SK-N-SH (cell line): ENCODE measurements around the gene SHMT1. TPM values are rescaled to one million over a fixed set of nuclear protein-coding genes. Genes with fewer than 3 reads are reported as not detected.

Experiments used
- CTCF ChIA-PET: fragments of 300-600, 350-600 bp; formaldehyde crosslinking; extraction: SDS; loops from one replicate; lab custom pipeline; 2021; lab: Yijun Ruan, JAX
- POLR2A ChIA-PET: fragments of 350-600 bp; sonication (Branson Sonifier 250); formaldehyde crosslinking; extraction: SDS; loops from one replicate; lab custom pipeline; 2020; ENCODE audit warnings: antibody characterized with exemption, inconsistent platforms; lab: Yijun Ruan, JAX
- DNase-seq: peaks from one replicate; pipeline ENCODE4 v3.0.0; 2012
- H2AFZ ChIP-seq: fragments of 200-600 bp; sonication (generic); 2 replicates; pipeline ENCODE4 v1.8.1; 2016; ENCODE audit warnings: antibody characterized with exemption, mild to moderate bottlenecking, low read depth
- H3F3A ChIP-seq: fragments of 200-600 bp; sonication (generic); replicated peaks from 2 replicates; pipeline ENCODE3; 2016; ENCODE audit warnings: antibody characterized with exemption, mild to moderate bottlenecking; ENCODE audit not compliant: insufficient read depth
- H3K27ac ChIP-seq, 2 experiments: fragments of 200-500 bp in 1 of 2; fragments of 200-600 bp in 1 of 2; sonication (Bioruptor generic) in 1 of 2; sonication (generic), shearing (Covaris generic) in 1 of 2; 2 replicates each; pipeline versions ENCODE4 v1.5.1 to v1.6.1; 2014 to 2016; ENCODE audit warnings: low read depth in 2 of 2, inconsistent platforms in 1 of 2, low read length in 1 of 2, mild to moderate bottlenecking in 1 of 2, mixed read lengths in 1 of 2
- H3K27me3 ChIP-seq: fragments of 200-600 bp; sonication (generic), shearing (Covaris generic); 2 replicates; pipeline ENCODE4 v1.6.1; 2016; ENCODE audit warnings: mixed run types; ENCODE audit not compliant: insufficient read depth
- H3K36me3 ChIP-seq, 2 experiments: fragments of 200-500 bp in 1 of 2; fragments of 200-600 bp in 1 of 2; sonication (Bioruptor generic) in 1 of 2; sonication (generic) in 1 of 2; replicated peaks in 1 of 2; 2 replicates each; pipeline versions ENCODE3 to v1.5.1; 2014 to 2016; ENCODE audit warnings: low read length in 1 of 2, mild to moderate bottlenecking in 1 of 2; ENCODE audit not compliant: insufficient read depth in 2 of 2, control insufficient read depth in 1 of 2
- H3K4me1 ChIP-seq, 2 experiments: fragments of 200-500 bp in 1 of 2; fragments of 200-600 bp in 1 of 2; sonication (Bioruptor generic) in 1 of 2; sonication (generic), shearing (Covaris generic) in 1 of 2; 2 replicates each; pipeline versions ENCODE4 v1.5.1 to v1.6.1; 2014 to 2016; ENCODE audit warnings: low read depth in 1 of 2, low read length in 1 of 2, mixed run types in 1 of 2; ENCODE audit not compliant: insufficient read depth in 2 of 2, control insufficient read depth in 1 of 2
- H3K4me2 ChIP-seq: fragments of 200-600 bp; sonication (generic), shearing (Covaris generic); 2 replicates; pipeline ENCODE4 v1.6.1; 2017; ENCODE audit warnings: mixed run types
- H3K4me3 ChIP-seq, 2 experiments: fragments of 200-500 bp in 1 of 2; fragments of 200-600 bp in 1 of 2; sonication (Bioruptor generic) in 1 of 2; sonication (generic), shearing (Covaris generic) in 1 of 2; 2 replicates each; pipeline versions ENCODE4 v1.5.1 to v1.8.1; 2014 to 2016; ENCODE audit warnings: low read depth in 2 of 2, inconsistent platforms in 1 of 2, low read length in 1 of 2, mild to moderate bottlenecking in 1 of 2, mixed read lengths in 1 of 2, moderate library complexity in 1 of 2
- H3K79me2 ChIP-seq: fragments of 200-600 bp; sonication (generic); 2 replicates; pipeline ENCODE4 v1.8.1; 2017; ENCODE audit warnings: mild to moderate bottlenecking; ENCODE audit not compliant: insufficient read depth
- H3K9ac ChIP-seq: fragments of 200-600 bp; sonication (generic); 2 replicates; pipeline ENCODE4 v1.6.1; 2017; ENCODE audit warnings: mixed run types
- H3K9me2 ChIP-seq: fragments of 200-600 bp; sonication (generic); 2 replicates; pipeline ENCODE4 v1.6.1; 2017; ENCODE audit warnings: mixed run types
- H3K9me3 ChIP-seq: fragments of 200-600 bp; sonication (generic); 2 replicates; pipeline ENCODE4 v1.6.1; 2017; ENCODE audit warnings: mixed run types, mild to moderate bottlenecking, moderate library complexity
- H4K20me1 ChIP-seq: fragments of 200-600 bp; sonication (generic); 2 replicates; pipeline ENCODE4 v1.6.1; 2017; ENCODE audit warnings: mild to moderate bottlenecking, mixed run types; ENCODE audit not compliant: insufficient read depth
- ELF1 ChIP-seq: IDR thresholded peaks from 2 replicates; pipeline ENCODE4 v1.4.0; 2012
- EZH2phosphoT487 ChIP-seq: fragments of 200-600 bp; sonication (generic); IDR thresholded peaks from 2 replicates; pipeline ENCODE4 v1.6.1; 2017; ENCODE audit warnings: low read depth, mixed run types, mild to moderate bottlenecking, antibody characterized with exemption, moderate library complexity, borderline replicate concordance
- FOSL2 ChIP-seq: IDR thresholded peaks from 2 replicates; pipeline ENCODE4 v1.4.0; 2012; ENCODE audit warnings: low read depth, mild to moderate bottlenecking, moderate library complexity, borderline replicate concordance
- FOXJ3 ChIP-seq: sonication (generic); formaldehyde crosslinking; IDR thresholded peaks from 2 replicates; pipeline ENCODE4 v1.5.1; 2020; ENCODE audit warnings: mild to moderate bottlenecking, missing genetic modification reagents
- GABPA ChIP-seq: IDR thresholded peaks from 2 replicates; pipeline ENCODE4 v1.4.0; 2012; ENCODE audit warnings: low read depth, mild to moderate bottlenecking
- GATA2 ChIP-seq: sonication (generic); formaldehyde crosslinking; IDR thresholded peaks from 2 replicates; pipeline ENCODE4 v1.5.0; 2020; ENCODE audit warnings: mild to moderate bottlenecking, missing genetic modification reagents
- JUND ChIP-seq: IDR thresholded peaks from 2 replicates; pipeline ENCODE4 v1.4.0; 2012
- NRF1 ChIP-seq: IDR thresholded peaks from 2 replicates; pipeline ENCODE4 v1.6.1; 2012; ENCODE audit warnings: low read depth, mild to moderate bottlenecking, low read length
- POLR2AphosphoS5 ChIP-seq: IDR thresholded peaks from 2 replicates; pipeline ENCODE4 v1.6.1; 2012; ENCODE audit warnings: low read depth, low read length
- RXRA ChIP-seq: IDR thresholded peaks from 2 replicates; pipeline ENCODE4 v1.4.0; 2012; ENCODE audit warnings: low read depth, mild to moderate bottlenecking, borderline replicate concordance
- SIN3A ChIP-seq: IDR thresholded peaks from 2 replicates; pipeline ENCODE4 v1.6.1; 2012; ENCODE audit warnings: low read depth, mild to moderate bottlenecking, low read length, moderate library complexity, borderline replicate concordance
- TCF12 ChIP-seq: IDR thresholded peaks from 2 replicates; pipeline ENCODE4 v1.4.0; 2012
- TEAD4 ChIP-seq: IDR thresholded peaks from 2 replicates; pipeline ENCODE4 v1.4.0; 2012; ENCODE audit warnings: mild to moderate bottlenecking, borderline replicate concordance; ENCODE audit not compliant: insufficient read depth
- WGBS: methylation state at CpG from one replicate; pipeline ENCODE4 v1.1.6; 2017; ENCODE audit warnings: low lambda C conversion rate; 5-methylcytosine and 5-hydroxymethylcytosine counted together
- polyA plus RNA-seq, 3 experiments: library from polyadenylated mRNA; depleted of rRNA; stranded (reverse); fragments of >200 nt; gene quantifications; 2 replicates each; pipeline ENCODE4 v1.2.3, GENCODE V29; 2012
- TF ChIP-seq, protein P1 (sequence below): IDR thresholded peaks from 2 replicates; pipeline ENCODE4 v1.4.0; 2012; ENCODE audit warnings: low read depth, borderline replicate concordance
- TF ChIP-seq, protein P2 (sequence below): fragments of 200-600 bp; sonication (generic); IDR thresholded peaks from 2 replicates; pipeline ENCODE4 v1.6.1; 2017; ENCODE audit warnings: antibody characterized with exemption, mild to moderate bottlenecking, moderate library complexity
- TF ChIP-seq, protein P3 (sequence below): fragments of 150-350 bp; IDR thresholded peaks from 2 replicates; pipeline ENCODE4 v1.6.1; 2017; ENCODE audit warnings: antibody characterized with exemption, low read length, low read depth, borderline replicate concordance
- TF ChIP-seq, protein P4 (sequence below): IDR thresholded peaks from 2 replicates; pipeline ENCODE4 v1.4.0; 2012; ENCODE audit warnings: low read depth
- TF ChIP-seq, protein P5 (sequence below): IDR thresholded peaks from 2 replicates; pipeline ENCODE4 v1.4.0; 2012; ENCODE audit warnings: low read depth, borderline replicate concordance
- TF ChIP-seq, protein P6 (sequence below): fragments of 150-350 bp; IDR thresholded peaks from 2 replicates; pipeline ENCODE4 v1.6.1; 2016; ENCODE audit warnings: mild to moderate bottlenecking, low read depth, low read length

Gene SHMT1
- polyA plus RNA-seq, 1 of the 3 experiments (the other 2 are of a cell fraction), result 17.0 TPM

DNA sequence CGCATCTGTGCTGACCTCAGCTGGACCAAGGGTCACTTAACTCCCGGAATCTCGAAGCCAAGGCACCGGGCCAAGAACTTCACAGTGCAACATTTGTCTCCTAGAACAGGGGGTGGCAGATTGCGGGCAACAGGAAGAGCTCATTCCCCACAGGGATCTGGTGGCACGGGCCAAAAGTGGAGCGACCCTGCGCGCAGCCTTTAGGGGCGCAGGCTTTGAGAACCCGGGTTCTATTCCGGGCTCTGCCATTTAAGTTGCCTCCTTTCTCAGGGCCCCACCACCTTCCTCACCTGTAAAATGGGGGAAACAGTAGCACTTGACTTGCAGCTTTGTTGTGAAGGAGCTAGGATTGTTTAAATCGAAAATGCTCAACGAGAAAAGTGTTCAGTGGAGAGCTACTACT, 651 bp downstream of the SHMT1 start:
- TF ChIP-seq, protein P1, sequence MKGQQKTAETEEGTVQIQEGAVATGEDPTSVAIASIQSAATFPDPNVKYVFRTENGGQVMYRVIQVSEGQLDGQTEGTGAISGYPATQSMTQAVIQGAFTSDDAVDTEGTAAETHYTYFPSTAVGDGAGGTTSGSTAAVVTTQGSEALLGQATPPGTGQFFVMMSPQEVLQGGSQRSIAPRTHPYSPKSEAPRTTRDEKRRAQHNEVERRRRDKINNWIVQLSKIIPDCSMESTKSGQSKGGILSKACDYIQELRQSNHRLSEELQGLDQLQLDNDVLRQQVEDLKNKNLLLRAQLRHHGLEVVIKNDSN, result no peak
- TF ChIP-seq, protein P2, sequence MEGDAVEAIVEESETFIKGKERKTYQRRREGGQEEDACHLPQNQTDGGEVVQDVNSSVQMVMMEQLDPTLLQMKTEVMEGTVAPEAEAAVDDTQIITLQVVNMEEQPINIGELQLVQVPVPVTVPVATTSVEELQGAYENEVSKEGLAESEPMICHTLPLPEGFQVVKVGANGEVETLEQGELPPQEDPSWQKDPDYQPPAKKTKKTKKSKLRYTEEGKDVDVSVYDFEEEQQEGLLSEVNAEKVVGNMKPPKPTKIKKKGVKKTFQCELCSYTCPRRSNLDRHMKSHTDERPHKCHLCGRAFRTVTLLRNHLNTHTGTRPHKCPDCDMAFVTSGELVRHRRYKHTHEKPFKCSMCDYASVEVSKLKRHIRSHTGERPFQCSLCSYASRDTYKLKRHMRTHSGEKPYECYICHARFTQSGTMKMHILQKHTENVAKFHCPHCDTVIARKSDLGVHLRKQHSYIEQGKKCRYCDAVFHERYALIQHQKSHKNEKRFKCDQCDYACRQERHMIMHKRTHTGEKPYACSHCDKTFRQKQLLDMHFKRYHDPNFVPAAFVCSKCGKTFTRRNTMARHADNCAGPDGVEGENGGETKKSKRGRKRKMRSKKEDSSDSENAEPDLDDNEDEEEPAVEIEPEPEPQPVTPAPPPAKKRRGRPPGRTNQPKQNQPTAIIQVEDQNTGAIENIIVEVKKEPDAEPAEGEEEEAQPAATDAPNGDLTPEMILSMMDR, result no peak
- TF ChIP-seq POLR2AphosphoS5 (no peak), FOSL2 (no peak), SIN3A (no peak), TCF12 (no peak), NRF1 (no peak), RXRA (no peak), GATA2 (CRISPR knock-in tag) (no peak), FOXJ3 (no peak), JUND (no peak), ELF1 (no peak), TEAD4 (no peak), GABPA (no peak), EZH2phosphoT487 (no peak)
- TF ChIP-seq, protein P3, sequence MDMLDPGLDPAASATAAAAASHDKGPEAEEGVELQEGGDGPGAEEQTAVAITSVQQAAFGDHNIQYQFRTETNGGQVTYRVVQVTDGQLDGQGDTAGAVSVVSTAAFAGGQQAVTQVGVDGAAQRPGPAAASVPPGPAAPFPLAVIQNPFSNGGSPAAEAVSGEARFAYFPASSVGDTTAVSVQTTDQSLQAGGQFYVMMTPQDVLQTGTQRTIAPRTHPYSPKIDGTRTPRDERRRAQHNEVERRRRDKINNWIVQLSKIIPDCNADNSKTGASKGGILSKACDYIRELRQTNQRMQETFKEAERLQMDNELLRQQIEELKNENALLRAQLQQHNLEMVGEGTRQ, result no peak
- TF ChIP-seq, protein P4, sequence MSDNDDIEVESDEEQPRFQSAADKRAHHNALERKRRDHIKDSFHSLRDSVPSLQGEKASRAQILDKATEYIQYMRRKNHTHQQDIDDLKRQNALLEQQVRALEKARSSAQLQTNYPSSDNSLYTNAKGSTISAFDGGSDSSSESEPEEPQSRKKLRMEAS, result no peak
- TF ChIP-seq, protein P5, sequence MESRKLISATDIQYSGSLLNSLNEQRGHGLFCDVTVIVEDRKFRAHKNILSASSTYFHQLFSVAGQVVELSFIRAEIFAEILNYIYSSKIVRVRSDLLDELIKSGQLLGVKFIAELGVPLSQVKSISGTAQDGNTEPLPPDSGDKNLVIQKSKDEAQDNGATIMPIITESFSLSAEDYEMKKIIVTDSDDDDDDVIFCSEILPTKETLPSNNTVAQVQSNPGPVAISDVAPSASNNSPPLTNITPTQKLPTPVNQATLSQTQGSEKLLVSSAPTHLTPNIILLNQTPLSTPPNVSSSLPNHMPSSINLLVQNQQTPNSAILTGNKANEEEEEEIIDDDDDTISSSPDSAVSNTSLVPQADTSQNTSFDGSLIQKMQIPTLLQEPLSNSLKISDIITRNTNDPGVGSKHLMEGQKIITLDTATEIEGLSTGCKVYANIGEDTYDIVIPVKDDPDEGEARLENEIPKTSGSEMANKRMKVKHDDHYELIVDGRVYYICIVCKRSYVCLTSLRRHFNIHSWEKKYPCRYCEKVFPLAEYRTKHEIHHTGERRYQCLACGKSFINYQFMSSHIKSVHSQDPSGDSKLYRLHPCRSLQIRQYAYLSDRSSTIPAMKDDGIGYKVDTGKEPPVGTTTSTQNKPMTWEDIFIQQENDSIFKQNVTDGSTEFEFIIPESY, result no peak
- TF ChIP-seq, protein P6, sequence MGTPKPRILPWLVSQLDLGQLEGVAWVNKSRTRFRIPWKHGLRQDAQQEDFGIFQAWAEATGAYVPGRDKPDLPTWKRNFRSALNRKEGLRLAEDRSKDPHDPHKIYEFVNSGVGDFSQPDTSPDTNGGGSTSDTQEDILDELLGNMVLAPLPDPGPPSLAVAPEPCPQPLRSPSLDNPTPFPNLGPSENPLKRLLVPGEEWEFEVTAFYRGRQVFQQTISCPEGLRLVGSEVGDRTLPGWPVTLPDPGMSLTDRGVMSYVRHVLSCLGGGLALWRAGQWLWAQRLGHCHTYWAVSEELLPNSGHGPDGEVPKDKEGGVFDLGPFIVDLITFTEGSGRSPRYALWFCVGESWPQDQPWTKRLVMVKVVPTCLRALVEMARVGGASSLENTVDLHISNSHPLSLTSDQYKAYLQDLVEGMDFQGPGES, result no peak
- Histone ChIP-seq H3K4me2 (peak overlapping the region; percentile 95), H3K9me3 (no peaks in the 10 kb centered on the region), H3K9ac (peak overlapping the region; percentile 69), H3K36me3 (no peaks in the 10 kb centered on the region), H3K27ac (no peak overlapping the region; a peak in 1 of 4 replicates), H3K79me2 (peaks cover 21% of the 10 kb centered on the region; the same call in 1 of the 2 replicates), H3K4me1 (peaks cover 4 to 8% of the 10 kb centered on the region in 2 experiments; a peak in 1 of 4 replicates), H3K4me3 (peak overlapping the region; percentile 64 to 87), H2AFZ (peak overlapping the region; percentile 91), H3K27me3 (no peaks in the 10 kb centered on the region), H3F3A (peaks cover 4% of the 10 kb centered on the region), H3K9me2 (no peaks in the 10 kb centered on the region), H4K20me1 (no peaks in the 10 kb centered on the region)
- WGBS, result 5% methylated on average over 10 of the region's 14 CpGs
- peak; percentile 70 for DNase-seq
- ChIA-PET CTCF (interaction anchor here (1.5 kb wide), 1 partner anchor 42 kb away, joined by 6 read pairs; no protein-coding TSS in a partner anchor), POLR2A (interaction anchor here (0.7 kb wide), 1 partner anchor 26 kb away, joined by 3 read pairs; no protein-coding TSS in a partner anchor)
